PFSK-1 (cell line): ENCODE results near the gene L3MBTL1.

Experiments
- FOXP2 ChIP-seq: optimal IDR thresholded peaks from 2 replicates; pipeline ENCODE3; 2011; ENCODE audit warnings: borderline replicate concordance, control low read depth, inconsistent platforms; ENCODE audit not compliant: insufficient read depth; ENCODE audit errors: extremely low read length, extremely low read depth
- POLR2AphosphoS5 ChIP-seq: IDR thresholded peaks from 2 replicates; pipeline ENCODE4 v1.6.1; 2012; ENCODE audit warnings: low read depth, mild to moderate bottlenecking, control low read depth, low read length, moderate library complexity
- SIN3A ChIP-seq: IDR thresholded peaks from 2 replicates; pipeline ENCODE4 v1.6.1; 2012; ENCODE audit warnings: mild to moderate bottlenecking, low read length, moderate library complexity, borderline replicate concordance; ENCODE audit not compliant: insufficient read depth
- TAF1 ChIP-seq: IDR thresholded peaks from 2 replicates; pipeline ENCODE4 v1.6.1; 2012; ENCODE audit warnings: low read length, control low read depth, borderline replicate concordance; ENCODE audit not compliant: insufficient read depth
- TF ChIP-seq, protein P1 (sequence below), 2 experiments: IDR thresholded peaks; 2 replicates each; pipeline versions ENCODE4 v1.6.1 to v1.8.0; 2011 to 2012; ENCODE audit warnings: low read depth in 2 of 2, low read length in 2 of 2, control low read depth in 1 of 2, inconsistent platforms in 1 of 2, mild to moderate bottlenecking in 1 of 2, moderate library complexity in 1 of 2; ENCODE audit not compliant: insufficient read depth in 1 of 2

The L3MBTL1 gene

GRCh38 chr20:43465625-43465943 is 41.9 kb upstream of the L3MBTL1 start:
- TF ChIP-seq, protein P1, sequence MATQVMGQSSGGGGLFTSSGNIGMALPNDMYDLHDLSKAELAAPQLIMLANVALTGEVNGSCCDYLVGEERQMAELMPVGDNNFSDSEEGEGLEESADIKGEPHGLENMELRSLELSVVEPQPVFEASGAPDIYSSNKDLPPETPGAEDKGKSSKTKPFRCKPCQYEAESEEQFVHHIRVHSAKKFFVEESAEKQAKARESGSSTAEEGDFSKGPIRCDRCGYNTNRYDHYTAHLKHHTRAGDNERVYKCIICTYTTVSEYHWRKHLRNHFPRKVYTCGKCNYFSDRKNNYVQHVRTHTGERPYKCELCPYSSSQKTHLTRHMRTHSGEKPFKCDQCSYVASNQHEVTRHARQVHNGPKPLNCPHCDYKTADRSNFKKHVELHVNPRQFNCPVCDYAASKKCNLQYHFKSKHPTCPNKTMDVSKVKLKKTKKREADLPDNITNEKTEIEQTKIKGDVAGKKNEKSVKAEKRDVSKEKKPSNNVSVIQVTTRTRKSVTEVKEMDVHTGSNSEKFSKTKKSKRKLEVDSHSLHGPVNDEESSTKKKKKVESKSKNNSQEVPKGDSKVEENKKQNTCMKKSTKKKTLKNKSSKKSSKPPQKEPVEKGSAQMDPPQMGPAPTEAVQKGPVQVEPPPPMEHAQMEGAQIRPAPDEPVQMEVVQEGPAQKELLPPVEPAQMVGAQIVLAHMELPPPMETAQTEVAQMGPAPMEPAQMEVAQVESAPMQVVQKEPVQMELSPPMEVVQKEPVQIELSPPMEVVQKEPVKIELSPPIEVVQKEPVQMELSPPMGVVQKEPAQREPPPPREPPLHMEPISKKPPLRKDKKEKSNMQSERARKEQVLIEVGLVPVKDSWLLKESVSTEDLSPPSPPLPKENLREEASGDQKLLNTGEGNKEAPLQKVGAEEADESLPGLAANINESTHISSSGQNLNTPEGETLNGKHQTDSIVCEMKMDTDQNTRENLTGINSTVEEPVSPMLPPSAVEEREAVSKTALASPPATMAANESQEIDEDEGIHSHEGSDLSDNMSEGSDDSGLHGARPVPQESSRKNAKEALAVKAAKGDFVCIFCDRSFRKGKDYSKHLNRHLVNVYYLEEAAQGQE (IDR thresholded peaks at IDR 0.05; ENCODE audit: insufficient read depth in 1 of 2, low read depth in 2 of 2, low read length in 2 of 2) = no peak
- TF ChIP-seq POLR2AphosphoS5 (no peak), TAF1 (no peak), FOXP2 (no peak), SIN3A (no peak)

GRCh38 chr20:43467589-43467988 is 39.9 kb upstream of the L3MBTL1 start:
- TF ChIP-seq, protein P1 (IDR thresholded peaks at IDR 0.05; ENCODE audit: insufficient read depth in 1 of 2, low read depth in 2 of 2, low read length in 2 of 2) = no peak
- TF ChIP-seq SIN3A (no peak), TAF1 (no peak), POLR2AphosphoS5 (no peak), FOXP2 (no peak)

GRCh38 chr20:43472671-43473380 is 34.7 kb upstream of the L3MBTL1 start:
- no peak for TF ChIP-seq SIN3A
- TF ChIP-seq, protein P1 (IDR thresholded peaks at IDR 0.05; ENCODE audit: insufficient read depth in 1 of 2, low read depth in 2 of 2, low read length in 2 of 2) = no peak
- no peak for TF ChIP-seq TAF1
- TF ChIP-seq POLR2AphosphoS5 = no peak
- no peak for TF ChIP-seq FOXP2

GRCh38 chr20:43473381-43473704 is 34.2 kb upstream of the L3MBTL1 start:
- TF ChIP-seq, protein P1 (IDR thresholded peaks at IDR 0.05; ENCODE audit: insufficient read depth in 1 of 2, low read depth in 2 of 2, low read length in 2 of 2) = no peak
- TF ChIP-seq FOXP2 (no peak), SIN3A (no peak), POLR2AphosphoS5 (no peak), TAF1 (no peak)

GRCh38 chr20:43477193-43477592 is 30.3 kb upstream of the L3MBTL1 start:
- TF ChIP-seq TAF1 = no peak
- no peak for TF ChIP-seq POLR2AphosphoS5
- TF ChIP-seq, protein P1 (IDR thresholded peaks at IDR 0.05; ENCODE audit: insufficient read depth in 1 of 2, low read depth in 2 of 2, low read length in 2 of 2) = no peak
- TF ChIP-seq FOXP2 = no peak
- TF ChIP-seq SIN3A = no peak
